ENCODE results near the gene VRK1.

VRK1 gene

GRCh38 chr14:96799489-96800054 is 2.4 kb downstream of the VRK1 start:
- no peaks in the 10 kb centered on the region for H3K36me3 Mint-ChIP-seq

GRCh38 chr14:96801931-96802330 is 4.7 kb downstream of the VRK1 start:
- DNase-seq (no peak), ATAC-seq (replicated peaks) (no peak)
- Mint-ChIP-seq H3K9me3 (peaks cover 0 to 2% of the 10 kb centered on the region in 2 donors), H3K27ac (no peak overlapping the region), H3K4me1 (peaks cover 35 to 48% of the 10 kb centered on the region in 2 donors), H3K4me3 (no peak overlapping the region), H3K27me3 (no peaks in the 10 kb centered on the region), H3K36me3 (peaks cover 3 to 4% of the 10 kb centered on the region in 2 donors)

More at GRCh38 chr14:96799489-96800054, 2.4 kb downstream of the VRK1 start:
- Mint-ChIP-seq H3K4me1 (peaks cover 21 to 28% of the 10 kb centered on the region in 2 donors), H3K27ac (no peak overlapping the region), H3K9me3 (no peaks in the 10 kb centered on the region), H3K4me3 (no peak overlapping the region), H3K27me3 (peaks cover 11 to 15% of the 10 kb centered on the region in 2 donors)
- no peak for DNase-seq
- ATAC-seq (replicated peaks): no peak

GRCh38 chr14:96802963-96803362 is 5.8 kb downstream of the VRK1 start:
- ATAC-seq (replicated peaks) (no peak), DNase-seq (no peak)
- no peaks in the 10 kb centered on the region for H3K27me3 Mint-ChIP-seq
- H3K4me1 Mint-ChIP-seq: peaks cover 37 to 53% of the 10 kb centered on the region in 2 donors
- no peak overlapping the region for H3K27ac Mint-ChIP-seq
- H3K36me3 Mint-ChIP-seq: peaks cover 3 to 7% of the 10 kb centered on the region in 2 donors
- peaks cover 0 to 2% of the 10 kb centered on the region in 2 donors for H3K9me3 Mint-ChIP-seq
- no peak overlapping the region for H3K4me3 Mint-ChIP-seq

GRCh38 chr14:96803958-96804357 is 6.8 kb downstream of the VRK1 start:
- ATAC-seq (replicated peaks): no peak
- H3K4me3 Mint-ChIP-seq: no peak overlapping the region
- peaks cover 0 to 2% of the 10 kb centered on the region in 2 donors for H3K9me3 Mint-ChIP-seq
- peaks cover 8 to 11% of the 10 kb centered on the region in 2 donors for H3K36me3 Mint-ChIP-seq
- H3K27me3 Mint-ChIP-seq: no peaks in the 10 kb centered on the region
- H3K4me1 Mint-ChIP-seq: peaks cover 34 to 52% of the 10 kb centered on the region in 2 donors
- DNase-seq: no peak
- no peak overlapping the region for H3K27ac Mint-ChIP-seq

- DNase-seq (no peak), ATAC-seq (replicated peaks) (no peak)
- no peaks in the 10 kb centered on the region for H3K27me3 Mint-ChIP-seq
- H3K4me1 Mint-ChIP-seq: peaks cover 32 to 47% of the 10 kb centered on the region in 2 donors
- H3K27ac Mint-ChIP-seq: no peak overlapping the region
- H3K9me3 Mint-ChIP-seq: peaks cover 0 to 2% of the 10 kb centered on the region in 2 donors
- no peak overlapping the region for H3K4me3 Mint-ChIP-seq
- H3K36me3 Mint-ChIP-seq: peaks cover 8 to 11% of the 10 kb centered on the region in 2 donors
Measured at GRCh38 chr14:96804895-96805294, 7.7 kb downstream of the VRK1 start.

GRCh38 chr14:96805956-96806355 is 8.8 kb downstream of the VRK1 start:
- Mint-ChIP-seq H3K9me3 (peaks cover 0 to 2% of the 10 kb centered on the region in 2 donors), H3K27ac (no peak overlapping the region), H3K36me3 (peaks cover 8 to 11% of the 10 kb centered on the region in 2 donors), H3K27me3 (no peaks in the 10 kb centered on the region), H3K4me1 (peaks cover 32 to 52% of the 10 kb centered on the region in 2 donors), H3K4me3 (no peak overlapping the region)
- ATAC-seq (replicated peaks) (no peak), DNase-seq (no peak)

GRCh38 chr14:96806836-96807235 is 9.7 kb downstream of the VRK1 start:
- Mint-ChIP-seq H3K27me3 (no peaks in the 10 kb centered on the region), H3K4me1 (peaks cover 38 to 53% of the 10 kb centered on the region in 2 donors), H3K9me3 (peaks cover 0 to 2% of the 10 kb centered on the region in 2 donors), H3K4me3 (no peak overlapping the region), H3K36me3 (peaks cover 11 to 15% of the 10 kb centered on the region in 2 donors), H3K27ac (no peak overlapping the region)
- DNase-seq: no peak
- no peak for ATAC-seq (replicated peaks)

GRCh38 chr14:96808619-96809406 is 11.6 kb downstream of the VRK1 start:
- peaks cover 0 to 2% of the 10 kb centered on the region in 2 donors for H3K9me3 Mint-ChIP-seq
- H3K27me3 Mint-ChIP-seq: no peaks in the 10 kb centered on the region
- no peak overlapping the region for H3K27ac Mint-ChIP-seq
- H3K36me3 Mint-ChIP-seq: peaks cover 11 to 15% of the 10 kb centered on the region in 2 donors
- DNase-seq: no peak
- H3K4me3 Mint-ChIP-seq: no peak overlapping the region
- peaks cover 43 to 62% of the 10 kb centered on the region in 2 donors for H3K4me1 Mint-ChIP-seq
- no peak for ATAC-seq (replicated peaks)

GRCh38 chr14:96811265-96811664 is 14.1 kb downstream of the VRK1 start:
- Mint-ChIP-seq H3K4me1 (peaks cover 27 to 48% of the 10 kb centered on the region in 2 donors), H3K27me3 (no peaks in the 10 kb centered on the region)
- no peak for ATAC-seq (replicated peaks)

GRCh38 chr14:96811985-96812667 is 14.9 kb downstream of the VRK1 start:
- no peak overlapping the region for H3K4me3 Mint-ChIP-seq
- DNase-seq (no peak), ATAC-seq (replicated peaks) (peak in 1 of 2 donors; percentile 50)
- peaks cover 8 to 9% of the 10 kb centered on the region in 2 donors for H3K36me3 Mint-ChIP-seq
- peaks cover 25 to 46% of the 10 kb centered on the region in 2 donors for H3K4me1 Mint-ChIP-seq
- no peaks in the 10 kb centered on the region for H3K9me3 Mint-ChIP-seq
- no peak overlapping the region for H3K27ac Mint-ChIP-seq
- H3K27me3 Mint-ChIP-seq: no peaks in the 10 kb centered on the region

More at GRCh38 chr14:96811265-96811664, 14.1 kb downstream of the VRK1 start:
- no peak for DNase-seq
- peaks cover 0 to 2% of the 10 kb centered on the region in 2 donors for H3K9me3 Mint-ChIP-seq
- no peak overlapping the region for H3K27ac Mint-ChIP-seq
- peaks cover 11 to 15% of the 10 kb centered on the region in 2 donors for H3K36me3 Mint-ChIP-seq
- no peak overlapping the region for H3K4me3 Mint-ChIP-seq

GRCh38 chr14:96816281-96816680 is 19.1 kb downstream of the VRK1 start:
- H3K9me3 Mint-ChIP-seq: no peaks in the 10 kb centered on the region
- DNase-seq (no peak), ATAC-seq (replicated peaks) (no peak)
- peaks cover 18 to 29% of the 10 kb centered on the region in 2 donors for H3K4me1 Mint-ChIP-seq
- peaks cover 6 to 13% of the 10 kb centered on the region in 2 donors for H3K36me3 Mint-ChIP-seq
- no peak overlapping the region for H3K4me3 Mint-ChIP-seq
- no peak overlapping the region for H3K27ac Mint-ChIP-seq
- no peaks in the 10 kb centered on the region for H3K27me3 Mint-ChIP-seq

- no peak for DNase-seq
- Mint-ChIP-seq H3K9me3 (no peaks in the 10 kb centered on the region), H3K27ac (no peak overlapping the region), H3K36me3 (peaks cover 9 to 18% of the 10 kb centered on the region in 2 donors), H3K27me3 (no peaks in the 10 kb centered on the region), H3K4me3 (no peak overlapping the region), H3K4me1 (peaks cover 13 to 23% of the 10 kb centered on the region in 2 donors)
- ATAC-seq (replicated peaks): no peak
Measured at GRCh38 chr14:96817750-96818666, 20.8 kb downstream of the VRK1 start.

- DNase-seq: no peak
- peak overlapping the region; percentile 83 for H3K27ac Mint-ChIP-seq
- peaks cover 20 to 30% of the 10 kb centered on the region in 2 donors for H3K4me1 Mint-ChIP-seq
Measured at GRCh38 chr14:96821501-96821900, 24.3 kb downstream of the VRK1 start.

More at GRCh38 chr14:96821501-96821900, 24.3 kb downstream of the VRK1 start:
- peaks cover 3 to 5% of the 10 kb centered on the region in 2 donors for H3K9me3 Mint-ChIP-seq
- no peak overlapping the region for H3K4me3 Mint-ChIP-seq
- peaks cover 16 to 24% of the 10 kb centered on the region in 2 donors for H3K36me3 Mint-ChIP-seq
- no peaks in the 10 kb centered on the region for H3K27me3 Mint-ChIP-seq
- ATAC-seq (replicated peaks): no peak
